Renal cortex interstitium (tissue), 11 donors: ENCODE measurements around the gene QSOX1. TPM values are rescaled to one million over a fixed set of nuclear protein-coding genes. Genes with fewer than 3 reads are reported as not detected.

Experiments used
- DNase-seq, 11 donors: peaks; one replicate each; pipeline ENCODE4 v3.0.0-alpha.2; 2013; ENCODE audit warnings: low read depth in 9 of 11, low spot score in 4 of 11; ENCODE audit errors: extremely low read depth in 1 of 11
- polyA plus RNA-seq, 3 donors: library from polyadenylated mRNA; unstranded; fragments of 120-200 nt; gene quantifications; one replicate each; pipeline ENCODE4 v1.2.1, GENCODE V29; 2013; ENCODE audit not compliant: insufficient read length in 3 of 3

The QSOX1 gene
- polyA plus RNA-seq, 3 donors: 53.2 to 62.6 (median 60.7) TPM

- DNase-seq: no peak
Measured at GRCh38 chr1:180235502-180236239, 81.0 kb downstream of the QSOX1 start.

DNA sequence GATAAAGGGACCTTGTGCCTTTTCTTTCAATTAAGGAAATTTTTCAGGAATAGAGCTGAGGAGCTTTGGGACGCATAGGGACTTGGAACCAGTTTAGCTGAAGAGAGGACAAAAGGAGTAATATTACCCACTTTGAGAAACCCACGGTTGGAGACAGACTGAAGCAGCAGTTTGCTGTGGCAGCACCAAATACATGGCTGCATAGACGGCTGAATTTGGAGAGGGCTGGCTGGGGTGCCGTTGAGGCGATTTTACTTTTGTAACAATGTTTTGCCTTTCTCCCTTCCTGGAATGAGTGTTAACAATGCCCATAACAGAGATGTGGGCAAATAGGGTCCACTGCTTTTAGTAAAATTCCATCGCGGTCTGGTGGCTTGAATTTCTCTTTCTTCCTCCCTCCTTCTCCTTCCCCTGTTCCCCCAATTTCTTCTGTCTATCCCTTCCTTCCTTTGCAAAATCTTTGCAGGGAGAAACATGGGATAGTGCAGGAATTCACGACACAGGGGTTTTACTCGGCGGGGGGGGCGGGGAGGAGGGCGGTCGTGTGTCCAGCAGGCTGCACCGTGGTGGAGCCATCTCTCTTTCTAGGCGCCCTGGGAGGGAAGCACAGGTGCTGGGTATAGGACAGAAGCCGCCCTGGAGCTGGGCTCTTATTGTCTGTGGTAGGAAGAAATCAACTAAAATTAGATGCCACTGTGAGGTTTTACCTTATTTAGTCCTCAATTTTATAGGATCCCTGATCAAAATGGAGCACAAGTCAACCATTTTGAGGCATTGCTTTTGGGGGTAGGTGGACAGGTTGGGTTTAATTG lies 82.2 kb downstream of the QSOX1 start:
- DNase-seq: no peak

- DNase-seq: no peak
Measured at GRCh38 chr1:180237869-180238476, 83.3 kb downstream of the QSOX1 start.

GRCh38 chr1:180238675-180239074 lies 84.0 kb downstream of the QSOX1 start:
- DNase-seq: no peak

DNA sequence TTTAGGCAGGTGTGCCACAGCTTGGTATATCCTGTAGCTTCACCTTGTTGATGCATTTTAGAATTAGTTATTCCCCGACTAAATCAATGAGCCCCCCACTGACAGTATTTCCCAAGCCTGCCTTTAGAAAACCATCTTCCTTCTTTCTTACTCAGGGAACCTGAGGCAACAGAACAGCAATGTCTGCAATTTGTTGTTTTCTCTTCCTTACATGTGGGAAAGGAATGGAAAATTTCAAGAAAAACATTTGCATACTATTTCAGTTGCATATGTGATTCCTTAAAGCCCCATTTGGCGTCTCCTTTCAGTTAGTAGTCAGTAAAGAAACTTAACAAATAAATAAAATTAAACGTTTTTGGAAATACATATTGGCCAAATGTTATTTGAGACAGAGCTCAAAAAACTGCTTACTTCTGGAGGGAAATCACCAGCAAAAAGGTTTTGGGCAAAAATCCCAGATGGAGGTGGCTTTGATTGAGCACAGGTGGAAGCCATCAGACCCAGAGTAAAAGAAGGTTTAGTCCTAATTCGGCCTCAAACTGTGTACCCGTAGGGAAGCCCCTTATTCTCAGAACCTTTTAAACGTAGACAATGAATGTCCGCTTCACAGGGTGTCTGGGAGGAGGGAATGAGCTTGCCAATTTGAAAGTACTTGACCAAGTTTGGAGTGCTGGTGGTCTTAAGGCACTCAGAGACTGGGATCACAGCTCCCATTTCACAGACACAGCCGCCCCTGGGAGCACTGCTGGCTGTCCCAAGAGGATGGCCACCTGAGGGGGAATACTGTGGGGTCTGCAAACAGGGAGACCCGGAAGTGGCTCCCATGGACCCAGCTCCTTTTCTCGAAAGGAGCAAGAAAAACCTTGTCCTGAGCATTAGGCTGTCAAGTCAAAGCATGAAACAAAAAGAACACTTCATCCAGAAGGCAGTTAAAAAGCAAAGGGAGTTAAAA lies 84.8 kb downstream of the QSOX1 start:
- no peak for DNase-seq

DNA sequence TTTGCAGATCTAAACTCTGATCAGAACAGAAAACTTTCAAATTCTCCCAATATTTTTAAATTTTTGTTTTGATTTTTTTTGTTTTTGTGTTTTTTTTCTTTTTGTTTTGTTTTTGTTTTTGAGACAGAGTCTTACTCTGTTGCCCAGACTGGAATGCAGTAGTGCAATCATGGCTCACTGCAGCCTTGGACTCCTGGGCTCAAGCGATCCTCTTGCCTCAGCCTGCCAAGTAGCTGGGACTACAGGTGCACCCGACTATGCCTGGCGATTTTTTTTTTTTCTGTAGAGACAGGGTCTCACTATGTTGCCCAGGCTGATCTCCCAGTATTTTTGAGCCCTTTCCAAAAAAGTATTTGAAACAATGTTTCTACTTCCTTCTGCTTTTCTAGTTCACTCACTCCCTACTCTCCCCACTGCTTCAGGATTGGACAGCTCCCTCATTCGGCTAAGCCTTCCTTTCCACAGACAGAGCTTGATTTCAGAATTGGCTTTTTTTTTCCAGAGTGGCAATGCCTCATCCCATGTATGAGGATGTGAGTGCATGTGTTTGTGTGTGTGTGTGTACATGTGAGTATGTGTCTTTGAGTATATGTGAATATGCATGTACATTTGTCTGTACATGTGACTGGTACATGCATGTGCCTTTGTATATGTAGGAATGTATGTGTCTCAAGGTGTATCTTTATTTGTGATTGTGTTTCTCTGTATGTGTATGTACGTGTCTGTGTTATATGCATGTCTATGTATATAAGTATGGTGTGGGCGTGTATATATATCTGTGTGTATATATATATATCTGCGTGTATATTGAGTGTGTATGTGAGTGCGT lies 87.3 kb downstream of the QSOX1 start:
- DNase-seq: no peak

DNA sequence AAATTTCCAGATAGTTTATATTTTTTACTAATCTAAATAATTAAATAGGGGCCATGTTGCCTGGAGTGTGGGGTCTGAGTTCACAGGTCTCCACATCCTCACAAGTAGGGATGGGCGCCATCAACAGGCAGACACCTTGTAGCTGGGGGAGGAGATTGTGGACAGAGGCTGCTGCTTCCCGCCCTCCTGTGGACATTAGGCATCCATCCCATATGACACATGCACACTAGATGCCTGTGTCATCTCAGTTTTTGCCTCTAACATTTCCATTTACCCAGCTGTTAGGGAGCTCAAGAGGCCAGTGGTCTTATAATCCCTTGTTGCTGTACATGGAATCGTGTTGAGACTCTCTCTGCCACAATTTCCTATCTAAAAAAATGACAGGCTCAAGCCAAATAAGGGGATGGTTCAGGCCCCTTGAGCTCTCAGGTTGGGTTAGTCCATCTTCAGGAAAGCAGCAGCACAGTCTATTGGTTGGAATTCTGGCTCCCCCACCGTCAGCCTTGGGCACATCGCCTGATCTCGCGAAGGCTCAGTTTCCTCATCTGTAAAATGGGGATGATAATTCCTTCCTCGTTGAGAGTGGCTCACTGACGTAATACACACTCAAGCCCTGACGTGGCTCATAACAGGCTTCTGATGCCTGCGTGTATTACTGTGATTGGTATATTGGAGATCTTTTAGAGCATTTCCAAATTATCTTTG lies 89.0 kb downstream of the QSOX1 start:
- no peak for DNase-seq

DNA sequence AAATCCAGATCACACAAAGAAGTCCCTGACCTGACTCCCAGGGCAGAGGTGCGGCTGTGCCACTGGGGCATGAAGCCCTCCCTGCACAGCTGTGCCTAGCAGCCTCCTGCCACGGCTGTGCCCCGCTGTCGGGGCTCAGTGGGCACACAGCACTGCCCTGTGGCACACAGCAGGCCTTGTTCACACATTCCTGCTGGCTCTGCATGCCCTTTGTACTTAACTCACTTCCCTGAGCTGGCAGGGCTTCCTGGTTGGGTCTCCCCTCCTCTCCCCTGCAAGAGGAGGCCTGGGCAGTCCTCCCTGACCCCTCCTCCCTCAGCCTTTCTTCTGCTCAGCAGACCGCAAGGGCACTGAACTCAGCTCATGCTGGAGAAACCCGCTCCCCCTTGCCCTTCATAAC lies 90.2 kb downstream of the QSOX1 start:
- DNase-seq: no peak

- DNase-seq: no peak
Measured at GRCh38 chr1:180246579-180246978, 91.9 kb downstream of the QSOX1 start.

GRCh38 chr1:180247061-180247460 lies 92.4 kb downstream of the QSOX1 start:
- no peak for DNase-seq

- no peak for DNase-seq
Measured at GRCh38 chr1:180247580-180247979, 92.9 kb downstream of the QSOX1 start.

GRCh38 chr1:180248176-180248575 lies 93.5 kb downstream of the QSOX1 start:
- DNase-seq: no peak

- DNase-seq: no peak
Measured at GRCh38 chr1:180248731-180249681, 94.3 kb downstream of the QSOX1 start.

DNA sequence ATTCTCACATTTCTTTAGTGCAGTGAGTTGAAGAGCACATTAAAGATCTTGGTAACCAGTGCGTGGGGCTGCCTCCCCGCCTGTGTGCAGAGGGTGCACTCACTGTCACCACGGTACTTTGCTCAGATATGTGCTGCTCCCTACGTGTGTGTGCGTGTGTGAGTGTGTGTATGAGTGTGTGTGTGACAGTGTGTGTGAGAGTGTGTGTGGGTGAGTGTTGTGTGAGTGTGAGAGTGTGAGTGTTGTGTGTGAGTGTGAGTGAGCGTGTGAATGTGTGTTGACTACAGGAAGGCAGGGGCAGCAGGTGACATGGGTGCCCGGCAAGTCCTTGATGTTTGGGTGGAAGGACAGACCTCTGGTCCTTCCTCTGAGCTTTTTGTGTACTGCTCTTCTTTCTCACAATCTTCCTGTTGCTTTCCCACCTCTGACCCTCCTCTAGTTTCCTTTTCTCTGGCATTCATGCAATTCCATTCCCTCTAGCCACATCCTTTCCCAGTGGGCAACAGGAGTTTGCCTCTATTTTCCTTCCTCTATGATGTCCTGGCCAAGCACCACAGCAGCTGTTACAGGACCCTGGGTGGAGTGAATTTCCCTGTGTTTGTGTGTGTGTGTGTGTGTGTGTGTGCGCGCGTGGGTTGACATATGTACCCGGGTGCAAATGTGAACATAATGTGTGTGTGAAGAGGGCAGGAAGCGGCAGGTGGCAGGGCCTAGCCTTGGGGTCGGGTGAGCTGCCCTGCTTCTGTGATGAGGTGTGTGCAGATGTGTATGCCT lies 95.2 kb downstream of the QSOX1 start:
- no peak for DNase-seq

GRCh38 chr1:180250499-180250770 lies 95.8 kb downstream of the QSOX1 start:
- no peak for DNase-seq

- no peak for DNase-seq
Measured at GRCh38 chr1:180250883-180251509, 96.3 kb downstream of the QSOX1 start.
